ENCODE measurements around the gene MRPS9.
A peak's percentile ranks its signal among the peaks of the same experiment; 100 is the strongest.

MRPS9 gene

GRCh38 chr2:105144152-105144940 lies 106.5 kb downstream of the MRPS9 start:
- Mint-ChIP-seq H3K4me1 (ENCODE audit: low read depth) (peaks cover 11% of the 10 kb centered on the region), H3K36me3 (ENCODE audit: low read depth) (no peaks in the 10 kb centered on the region), H3K4me3 (peak overlapping the region; percentile 77), H3K9me3 (no peaks in the 10 kb centered on the region), H3K27ac (no peak overlapping the region), H3K27me3 (peaks cover 57% of the 10 kb centered on the region)

- Mint-ChIP-seq H3K36me3 (ENCODE audit: low read depth) (no peaks in the 10 kb centered on the region), H3K27me3 (peaks cover 57% of the 10 kb centered on the region), H3K27ac (no peak overlapping the region), H3K9me3 (no peaks in the 10 kb centered on the region), H3K4me1 (ENCODE audit: low read depth) (peaks cover 11% of the 10 kb centered on the region), H3K4me3 (peak overlapping the region; percentile 77)
Observed at GRCh38 chr2:105144941-105145300, 107.1 kb downstream of the MRPS9 start.

- Mint-ChIP-seq H3K36me3 (ENCODE audit: low read depth) (no peaks in the 10 kb centered on the region), H3K9me3 (no peaks in the 10 kb centered on the region), H3K4me1 (ENCODE audit: low read depth) (peaks cover 7% of the 10 kb centered on the region), H3K27me3 (peaks cover 70% of the 10 kb centered on the region), H3K27ac (no peak overlapping the region), H3K4me3 (no peak overlapping the region)
Observed at GRCh38 chr2:105149272-105149671, 111.4 kb downstream of the MRPS9 start.
